HG03520 (cell line): Measurements from ENCODE around the gene ANKRD29.

Source experiments
- ATAC-seq: cut with Tn5 transposase; IDR thresholded peaks from one replicate; pipeline ENCODE4 v1.9.1; 2021; ENCODE audit warnings: mild to moderate bottlenecking, moderate library complexity; ENCODE audit not compliant: unreplicated experiment

Gene ANKRD29

GRCh38 chr18:23662309-23663263 lies at the start of gene ANKRD29:
ANKRD29 (minus strand) TSS chr18:23662911; CDS start chr18:23662730, 181 bp downstream.
- no peak for ATAC-seq

- ATAC-seq, result no peak
Observed at GRCh38 chr18:23712445-23712844, 49.7 kb upstream of the ANKRD29 start.

GRCh38 chr18:23711426-23711825 lies 48.7 kb upstream of the ANKRD29 start:
- no peak for ATAC-seq

- ATAC-seq, result no peak
Observed at GRCh38 chr18:23710946-23711345, 48.2 kb upstream of the ANKRD29 start.

GRCh38 chr18:23710068-23710527 lies 47.4 kb upstream of the ANKRD29 start:
- no peak for ATAC-seq

GRCh38 chr18:23706971-23707640 lies 44.4 kb upstream of the ANKRD29 start:
- no peak for ATAC-seq

GRCh38 chr18:23704806-23705205 lies 42.1 kb upstream of the ANKRD29 start:
- ATAC-seq, result no peak

GRCh38 chr18:23703987-23704384 lies 41.3 kb upstream of the ANKRD29 start:
- no peak for ATAC-seq

GRCh38 chr18:23703057-23703986 lies 40.6 kb upstream of the ANKRD29 start:
- no peak for ATAC-seq

- ATAC-seq, result no peak
Observed at GRCh38 chr18:23702606-23703005, 39.9 kb upstream of the ANKRD29 start.

GRCh38 chr18:23701544-23702064 lies 38.9 kb upstream of the ANKRD29 start:
- no peak for ATAC-seq

GRCh38 chr18:23701017-23701416 lies 38.3 kb upstream of the ANKRD29 start:
- no peak for ATAC-seq

GRCh38 chr18:23694637-23695430 lies 32.1 kb upstream of the ANKRD29 start:
- ATAC-seq, result no peak

- no peak for ATAC-seq
Observed at GRCh38 chr18:23693846-23694245, 31.1 kb upstream of the ANKRD29 start.

GRCh38 chr18:23690505-23691068 lies 27.9 kb upstream of the ANKRD29 start:
- ATAC-seq, result no peak

- ATAC-seq, result no peak
Observed at GRCh38 chr18:23689616-23690504, 27.1 kb upstream of the ANKRD29 start.

GRCh38 chr18:23689031-23689615 lies 26.4 kb upstream of the ANKRD29 start, which contains the start of gene LAMA3:
LAMA3 (plus strand) TSS chr18:23689453; CDS start chr18:23689684, 231 bp downstream.
- ATAC-seq, result no peak

- ATAC-seq, result no peak
Observed at GRCh38 chr18:23688528-23688927, 25.8 kb upstream of the ANKRD29 start.
